GM19238 (cell line): ENCODE results near the gene DNM3.
"Not testable (repeated sequence)": the region's sequence is repeated elsewhere in the genome, so short reads cannot be mapped to it uniquely, and the experiment has no call there.

Source experiments
- DNase-seq: peaks from one replicate; pipeline ENCODE4 v3.0.0; 2011; ENCODE audit warnings: low spot score; ENCODE audit not compliant: insufficient read length

Gene DNM3

GRCh38 chr1:172270605-172271004 is 429.3 kb downstream of the DNM3 start:
- no peak for DNase-seq

GRCh38 chr1:172272087-172272486 is 430.8 kb downstream of the DNM3 start:
- DNase-seq: no peak

GRCh38 chr1:172273647-172274396 is 432.5 kb downstream of the DNM3 start:
- DNase-seq: no peak

- DNase-seq: no peak
These were observed 434.2 kb downstream of the DNM3 start for GRCh38 chr1:172275478-172275877.

GRCh38 chr1:172276120-172276818 is 435.0 kb downstream of the DNM3 start:
- DNase-seq: no peak

- DNase-seq: no peak
These were observed 436.0 kb downstream of the DNM3 start for GRCh38 chr1:172277275-172277674.

- no peak for DNase-seq
These were observed 436.7 kb downstream of the DNM3 start for GRCh38 chr1:172277989-172278388.

GRCh38 chr1:172278478-172278877 is 437.2 kb downstream of the DNM3 start:
- DNase-seq: no peak

GRCh38 chr1:172279939-172280636 is 438.8 kb downstream of the DNM3 start:
- DNase-seq: no peak

GRCh38 chr1:172283766-172284165 is 442.5 kb downstream of the DNM3 start:
- DNase-seq: no peak

- no peak for DNase-seq
These were observed 445.4 kb downstream of the DNM3 start for GRCh38 chr1:172286629-172287076.

- no peak for DNase-seq
These were observed 445.9 kb downstream of the DNM3 start for GRCh38 chr1:172287208-172287607.

- DNase-seq: no peak
These were observed 447.3 kb downstream of the DNM3 start for GRCh38 chr1:172288581-172288980.

- no peak for DNase-seq
These were observed 448.1 kb downstream of the DNM3 start for GRCh38 chr1:172289448-172289847.

- DNase-seq: no peak
These were observed 451.5 kb downstream of the DNM3 start for GRCh38 chr1:172292840-172293239.

GRCh38 chr1:172293429-172293828 is 452.1 kb downstream of the DNM3 start:
- DNase-seq: no peak

- no peak for DNase-seq
These were observed 456.8 kb downstream of the DNM3 start for GRCh38 chr1:172298141-172298540.

GRCh38 chr1:172298911-172299310 is 457.6 kb downstream of the DNM3 start:
- DNase-seq: no peak

- DNase-seq: no peak
These were observed 458.2 kb downstream of the DNM3 start for GRCh38 chr1:172299515-172299914.

- not testable (repeated sequence) for DNase-seq
These were observed 466.2 kb downstream of the DNM3 start for GRCh38 chr1:172307508-172307907.

- no peak for DNase-seq
These were observed 466.8 kb downstream of the DNM3 start for GRCh38 chr1:172308142-172308541.

- DNase-seq: no peak
These were observed 467.3 kb downstream of the DNM3 start for GRCh38 chr1:172308577-172308976.
